ENCODE measurements around the gene ERMP1.

ERMP1 gene

GRCh38 chr9:5853617-5854016 lies 20.7 kb upstream of the ERMP1 start:
- Histone ChIP-seq H3K4me1 (ENCODE audit: control insufficient read depth, insufficient read depth, low read length) (no peaks in the 10 kb centered on the region), H3K27ac (ENCODE audit: low read length) (no peak overlapping the region), H3K9me3 (ENCODE audit: control insufficient read depth in 2 of 2, low read length in 2 of 2) (no peaks in the 10 kb centered on the region), H3K36me3 (ENCODE audit: control insufficient read depth in 2 of 2, insufficient read depth in 2 of 2, low read length in 2 of 2) (peaks cover 0 to 8% of the 10 kb centered on the region in 2 donors), H3K4me3 (ENCODE audit: low read length in 2 of 2) (no peak overlapping the region), H3K27me3 (ENCODE audit: control insufficient read depth in 1 of 2, insufficient read depth in 2 of 2, low read length in 2 of 2) (no peaks in the 10 kb centered on the region), H3K9ac (ENCODE audit: low read length in 2 of 2) (no peak overlapping the region)

DNA sequence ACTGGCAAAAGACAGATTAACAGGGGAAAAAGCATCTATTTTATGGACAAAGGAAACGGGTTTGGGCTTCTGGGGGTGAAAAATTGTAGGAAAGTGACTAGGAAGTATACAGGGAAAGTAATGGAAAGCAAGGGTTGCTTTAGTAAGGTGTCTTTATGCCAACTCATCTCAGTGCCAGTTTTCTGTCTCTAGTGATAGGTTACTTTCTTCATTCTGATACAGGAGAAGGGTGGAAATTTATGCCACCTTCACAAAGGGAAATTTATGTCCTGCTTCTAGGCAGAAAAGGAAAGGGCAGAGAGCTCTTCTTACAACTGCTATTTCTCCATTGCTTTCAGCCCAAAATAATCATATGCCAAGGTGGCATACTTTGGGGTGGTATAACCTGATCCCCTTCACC lies 20.1 kb upstream of the ERMP1 start:
- Histone ChIP-seq H3K36me3 (ENCODE audit: control insufficient read depth in 2 of 2, insufficient read depth in 2 of 2, low read length in 2 of 2) (peaks cover 0 to 8% of the 10 kb centered on the region in 2 donors), H3K9ac (ENCODE audit: low read length in 2 of 2) (no peak overlapping the region)

GRCh38 chr9:5851445-5851844 lies 18.5 kb upstream of the ERMP1 start:
- Histone ChIP-seq H3K36me3 (ENCODE audit: control insufficient read depth in 2 of 2, insufficient read depth in 2 of 2, low read length in 2 of 2) (peaks cover 0 to 2% of the 10 kb centered on the region in 2 donors), H3K27me3 (ENCODE audit: control insufficient read depth in 1 of 2, insufficient read depth in 2 of 2, low read length in 2 of 2) (no peaks in the 10 kb centered on the region), H3K9me3 (ENCODE audit: control insufficient read depth in 2 of 2, low read length in 2 of 2) (no peaks in the 10 kb centered on the region), H3K27ac (ENCODE audit: low read length) (no peak overlapping the region), H3K4me3 (ENCODE audit: low read length in 2 of 2) (no peak overlapping the region), H3K4me1 (ENCODE audit: control insufficient read depth, insufficient read depth, low read length) (no peaks in the 10 kb centered on the region), H3K9ac (ENCODE audit: low read length in 2 of 2) (no peak overlapping the region)

More for the DNA sequence above, 20.1 kb upstream of the ERMP1 start:
- Histone ChIP-seq H3K4me1 (ENCODE audit: control insufficient read depth, insufficient read depth, low read length) (no peaks in the 10 kb centered on the region), H3K27me3 (ENCODE audit: control insufficient read depth in 1 of 2, insufficient read depth in 2 of 2, low read length in 2 of 2) (no peaks in the 10 kb centered on the region), H3K4me3 (ENCODE audit: low read length in 2 of 2) (no peak overlapping the region), H3K9me3 (ENCODE audit: control insufficient read depth in 2 of 2, low read length in 2 of 2) (no peaks in the 10 kb centered on the region), H3K27ac (ENCODE audit: low read length) (no peak overlapping the region)

- no peak overlapping the region for H3K4me3 ChIP-seq (ENCODE audit: low read length in 2 of 2)
- no peaks in the 10 kb centered on the region for H3K9me3 ChIP-seq (ENCODE audit: control insufficient read depth in 2 of 2, low read length in 2 of 2)
- no peaks in the 10 kb centered on the region for H3K4me1 ChIP-seq (ENCODE audit: control insufficient read depth, insufficient read depth, low read length)
- no peaks in the 10 kb centered on the region for H3K27me3 ChIP-seq (ENCODE audit: control insufficient read depth in 1 of 2, insufficient read depth in 2 of 2, low read length in 2 of 2)
- no peaks in the 10 kb centered on the region for H3K36me3 ChIP-seq (ENCODE audit: control insufficient read depth in 2 of 2, insufficient read depth in 2 of 2, low read length in 2 of 2)
- H3K27ac ChIP-seq (ENCODE audit: low read length): no peak overlapping the region
- no peak overlapping the region for H3K9ac ChIP-seq (ENCODE audit: low read length in 2 of 2)
These were observed 17.8 kb upstream of the ERMP1 start for GRCh38 chr9:5850724-5851122.

DNA sequence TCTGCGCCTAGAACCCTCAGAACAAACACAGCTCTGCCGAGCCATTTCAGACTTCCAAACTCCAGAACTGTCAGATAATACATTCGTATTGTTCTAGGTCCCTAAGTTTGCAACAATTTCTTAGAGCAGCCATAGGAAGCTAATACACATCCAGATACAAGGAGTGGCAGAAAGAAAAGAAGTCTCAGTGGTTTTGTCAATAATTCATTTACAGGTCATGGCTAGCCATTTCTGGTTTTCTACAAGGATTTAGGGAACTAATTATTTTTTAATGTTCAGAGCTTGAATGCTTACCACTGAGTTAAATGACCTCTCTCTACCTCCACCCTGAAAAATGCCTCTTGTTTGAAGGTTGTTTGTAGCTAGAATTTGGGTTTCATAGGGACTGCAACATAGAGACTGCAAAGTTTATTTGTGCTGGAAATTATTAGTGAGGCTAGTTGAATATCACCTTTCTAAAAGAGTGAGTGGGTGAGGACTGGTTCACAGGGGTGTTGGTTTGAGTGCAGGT lies 15.5 kb upstream of the ERMP1 start:
- no peak overlapping the region for H3K27ac ChIP-seq (ENCODE audit: low read length)
- H3K27me3 ChIP-seq (ENCODE audit: control insufficient read depth in 1 of 2, insufficient read depth in 2 of 2, low read length in 2 of 2): no peaks in the 10 kb centered on the region
- no peaks in the 10 kb centered on the region for H3K9me3 ChIP-seq (ENCODE audit: control insufficient read depth in 2 of 2, low read length in 2 of 2)
- no peak overlapping the region for H3K9ac ChIP-seq (ENCODE audit: low read length in 2 of 2)
- H3K4me3 ChIP-seq (ENCODE audit: low read length in 2 of 2): no peak overlapping the region
- H3K36me3 ChIP-seq (ENCODE audit: control insufficient read depth in 2 of 2, insufficient read depth in 2 of 2, low read length in 2 of 2): no peaks in the 10 kb centered on the region
- H3K4me1 ChIP-seq (ENCODE audit: control insufficient read depth, insufficient read depth, low read length): no peaks in the 10 kb centered on the region

DNA sequence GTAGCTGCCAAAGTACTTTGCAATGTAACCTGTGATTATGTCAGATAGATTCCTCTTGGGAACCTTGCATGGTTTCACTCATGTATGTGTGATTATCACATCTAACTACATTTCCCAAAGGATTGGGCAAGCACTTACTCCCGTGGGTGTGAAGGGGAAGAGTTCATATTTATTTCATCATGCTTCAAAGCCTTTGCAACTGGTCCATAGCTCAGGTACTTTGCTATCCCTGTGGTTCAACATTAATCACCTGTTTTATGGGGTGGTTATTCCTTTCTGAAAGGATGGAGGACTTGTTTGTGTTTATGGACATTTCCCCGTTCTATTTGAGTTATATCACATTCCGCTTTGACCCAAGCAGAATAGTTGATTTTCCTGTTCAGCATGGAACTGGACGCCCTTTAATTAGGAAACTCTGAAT lies 13.6 kb upstream of the ERMP1 start:
- Histone ChIP-seq H3K4me3 (ENCODE audit: low read length in 2 of 2) (no peak overlapping the region), H3K9ac (ENCODE audit: low read length in 2 of 2) (no peak overlapping the region), H3K27ac (ENCODE audit: low read length) (no peak overlapping the region), H3K27me3 (ENCODE audit: control insufficient read depth in 1 of 2, insufficient read depth in 2 of 2, low read length in 2 of 2) (no peaks in the 10 kb centered on the region), H3K4me1 (ENCODE audit: control insufficient read depth, insufficient read depth, low read length) (no peaks in the 10 kb centered on the region), H3K36me3 (ENCODE audit: control insufficient read depth in 2 of 2, insufficient read depth in 2 of 2, low read length in 2 of 2) (no peaks in the 10 kb centered on the region), H3K9me3 (ENCODE audit: control insufficient read depth in 2 of 2, low read length in 2 of 2) (no peaks in the 10 kb centered on the region)

DNA sequence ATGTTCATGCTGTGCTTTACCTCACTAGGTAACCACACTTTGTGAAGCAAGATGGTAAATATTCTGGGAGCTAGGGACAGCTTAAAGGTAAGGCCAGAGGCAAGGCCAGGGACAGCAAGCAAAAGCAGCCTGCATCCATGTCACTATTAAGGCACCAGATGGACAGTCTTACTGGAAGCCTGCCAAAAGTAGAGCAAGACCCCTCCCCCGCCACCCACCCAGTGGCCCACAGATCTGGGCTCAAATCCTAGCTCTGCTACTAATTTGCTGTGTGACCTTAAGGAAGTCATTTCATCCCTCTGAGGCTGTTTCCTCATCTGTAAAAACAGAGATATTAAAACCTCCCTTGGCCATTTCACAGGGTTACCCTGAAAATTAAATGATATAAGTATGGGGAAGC lies 13.2 kb upstream of the ERMP1 start:
- Histone ChIP-seq H3K9ac (ENCODE audit: low read length in 2 of 2) (no peak overlapping the region), H3K4me1 (ENCODE audit: control insufficient read depth, insufficient read depth, low read length) (no peaks in the 10 kb centered on the region)

GRCh38 chr9:5845157-5845531 lies 12.2 kb upstream of the ERMP1 start:
- H3K9ac ChIP-seq (ENCODE audit: low read length in 2 of 2): no peak overlapping the region
- no peak overlapping the region for H3K27ac ChIP-seq (ENCODE audit: low read length)
- H3K4me3 ChIP-seq (ENCODE audit: low read length in 2 of 2): no peak overlapping the region
- no peaks in the 10 kb centered on the region for H3K36me3 ChIP-seq (ENCODE audit: control insufficient read depth in 2 of 2, insufficient read depth in 2 of 2, low read length in 2 of 2)
- H3K27me3 ChIP-seq (ENCODE audit: control insufficient read depth in 1 of 2, insufficient read depth in 2 of 2, low read length in 2 of 2): no peaks in the 10 kb centered on the region
- H3K4me1 ChIP-seq (ENCODE audit: control insufficient read depth, insufficient read depth, low read length): no peaks in the 10 kb centered on the region
- H3K9me3 ChIP-seq (ENCODE audit: control insufficient read depth in 2 of 2, low read length in 2 of 2): no peaks in the 10 kb centered on the region

More for the DNA sequence above, 13.2 kb upstream of the ERMP1 start:
- no peaks in the 10 kb centered on the region for H3K9me3 ChIP-seq (ENCODE audit: control insufficient read depth in 2 of 2, low read length in 2 of 2)
- no peak overlapping the region for H3K27ac ChIP-seq (ENCODE audit: low read length)
- H3K36me3 ChIP-seq (ENCODE audit: control insufficient read depth in 2 of 2, insufficient read depth in 2 of 2, low read length in 2 of 2): no peaks in the 10 kb centered on the region
- H3K4me3 ChIP-seq (ENCODE audit: low read length in 2 of 2): no peak overlapping the region
- no peaks in the 10 kb centered on the region for H3K27me3 ChIP-seq (ENCODE audit: control insufficient read depth in 1 of 2, insufficient read depth in 2 of 2, low read length in 2 of 2)

DNA sequence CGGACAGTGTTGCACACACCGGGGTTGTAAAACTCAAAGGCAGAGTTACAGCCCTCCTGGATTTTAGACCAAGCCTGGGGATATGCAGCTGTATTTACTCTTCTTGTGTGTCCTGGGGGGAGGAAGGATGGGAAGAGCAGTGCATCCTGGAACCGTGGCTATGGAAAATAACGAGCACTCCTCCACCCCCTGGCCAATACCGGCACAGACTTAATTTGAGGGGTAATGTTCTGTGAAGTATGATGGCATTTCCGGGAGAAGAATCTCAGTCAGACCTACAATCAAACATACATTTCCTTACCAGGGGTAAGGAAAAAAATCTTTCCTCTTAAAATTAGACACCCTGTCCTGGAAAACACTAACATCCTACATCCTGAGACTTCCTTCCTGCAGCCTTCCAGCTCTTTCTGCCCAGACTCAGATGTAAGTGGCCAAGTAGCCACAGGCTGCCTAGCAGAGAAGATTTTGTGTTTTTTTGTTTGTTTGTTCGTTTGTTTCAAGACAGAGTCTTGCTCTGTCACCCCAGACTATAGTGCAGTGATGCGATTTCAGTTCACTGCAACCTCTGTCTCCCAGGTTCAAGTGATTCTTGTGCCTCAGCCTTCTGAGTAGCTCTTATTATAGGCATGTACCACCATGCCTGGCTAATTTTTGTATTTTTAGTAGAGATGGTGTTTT lies 11.0 kb upstream of the ERMP1 start:
- H3K9ac ChIP-seq (ENCODE audit: low read length in 2 of 2): no peak overlapping the region
- no peaks in the 10 kb centered on the region for H3K9me3 ChIP-seq (ENCODE audit: control insufficient read depth in 2 of 2, low read length in 2 of 2)
- no peak overlapping the region for H3K27ac ChIP-seq (ENCODE audit: low read length)
- H3K4me3 ChIP-seq (ENCODE audit: low read length in 2 of 2): no peak overlapping the region
- no peaks in the 10 kb centered on the region for H3K27me3 ChIP-seq (ENCODE audit: control insufficient read depth in 1 of 2, insufficient read depth in 2 of 2, low read length in 2 of 2)
- H3K36me3 ChIP-seq (ENCODE audit: control insufficient read depth in 2 of 2, insufficient read depth in 2 of 2, low read length in 2 of 2): no peaks in the 10 kb centered on the region
- no peaks in the 10 kb centered on the region for H3K4me1 ChIP-seq (ENCODE audit: control insufficient read depth, insufficient read depth, low read length)

- Histone ChIP-seq H3K9ac (ENCODE audit: low read length in 2 of 2) (no peak overlapping the region), H3K4me3 (ENCODE audit: low read length in 2 of 2) (no peak overlapping the region), H3K27me3 (ENCODE audit: control insufficient read depth in 1 of 2, insufficient read depth in 2 of 2, low read length in 2 of 2) (no peaks in the 10 kb centered on the region), H3K9me3 (ENCODE audit: control insufficient read depth in 2 of 2, low read length in 2 of 2) (no peaks in the 10 kb centered on the region), H3K4me1 (ENCODE audit: control insufficient read depth, insufficient read depth, low read length) (no peaks in the 10 kb centered on the region), H3K36me3 (ENCODE audit: control insufficient read depth in 2 of 2, insufficient read depth in 2 of 2, low read length in 2 of 2) (no peaks in the 10 kb centered on the region), H3K27ac (ENCODE audit: low read length) (no peak overlapping the region)
These were observed 10.2 kb upstream of the ERMP1 start for GRCh38 chr9:5842929-5843793.

Data from stomach smooth muscle (tissue), 2 donors.